Measurements from ENCODE around the gene TMPRSS11E.
"Not testable (repeated sequence)": the region's sequence is repeated elsewhere in the genome, so short reads cannot be mapped to it uniquely, and the experiment has no call there.

TMPRSS11E gene

GRCh38 chr4:68447201-68447600, at the start of gene TMPRSS11E:
Gene TMPRSS11E (plus strand): TSS chr4:68447463. CDS start chr4:68447513, 50 bp downstream.
- DNase-seq (ENCODE audit: low spot score) = no peak

DNA sequence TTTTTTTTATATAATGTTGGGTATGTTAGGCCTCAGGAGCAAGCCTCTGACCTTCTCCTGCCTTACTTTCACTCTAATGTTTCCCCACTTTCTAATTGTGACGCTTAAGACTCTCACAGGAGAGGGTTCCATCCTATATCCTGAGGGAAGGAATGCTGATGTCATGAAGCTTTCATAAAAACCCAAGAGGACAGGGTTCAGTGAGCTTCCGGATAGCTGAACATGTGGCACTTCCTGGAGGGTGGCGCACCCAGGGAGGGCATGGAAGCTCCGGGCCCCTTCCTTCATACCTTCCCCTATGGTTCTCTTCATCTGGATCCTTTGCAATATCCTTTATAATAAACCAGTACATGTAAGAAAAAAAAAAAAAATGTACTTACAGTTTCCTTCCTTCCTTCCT, 48.0 kb upstream of the TMPRSS11E start:
- no peak for DNase-seq (ENCODE audit: low spot score)

DNA sequence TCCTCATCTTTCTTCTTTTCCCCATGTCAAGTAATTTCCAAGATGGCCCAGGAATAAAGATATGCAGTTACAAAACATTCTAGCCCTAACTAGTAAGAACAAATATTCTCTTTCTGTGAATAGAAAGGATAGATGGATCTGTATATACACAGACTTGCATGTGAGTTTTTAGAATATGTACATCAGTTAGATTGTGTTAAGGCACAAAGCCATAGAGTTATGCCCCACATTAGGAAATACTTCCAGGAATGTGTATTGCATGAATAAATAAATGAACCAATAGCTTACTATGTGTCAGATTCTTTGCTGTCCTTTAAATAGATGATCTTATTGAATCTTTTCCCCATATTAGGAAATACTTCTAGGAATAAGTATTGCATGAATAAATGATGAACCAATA, 46.0 kb upstream of the TMPRSS11E start:
- no peak for DNase-seq (ENCODE audit: low spot score)

GRCh38 chr4:68404153-68404552, 43.1 kb upstream of the TMPRSS11E start:
- no peak for DNase-seq (ENCODE audit: low spot score)

DNA sequence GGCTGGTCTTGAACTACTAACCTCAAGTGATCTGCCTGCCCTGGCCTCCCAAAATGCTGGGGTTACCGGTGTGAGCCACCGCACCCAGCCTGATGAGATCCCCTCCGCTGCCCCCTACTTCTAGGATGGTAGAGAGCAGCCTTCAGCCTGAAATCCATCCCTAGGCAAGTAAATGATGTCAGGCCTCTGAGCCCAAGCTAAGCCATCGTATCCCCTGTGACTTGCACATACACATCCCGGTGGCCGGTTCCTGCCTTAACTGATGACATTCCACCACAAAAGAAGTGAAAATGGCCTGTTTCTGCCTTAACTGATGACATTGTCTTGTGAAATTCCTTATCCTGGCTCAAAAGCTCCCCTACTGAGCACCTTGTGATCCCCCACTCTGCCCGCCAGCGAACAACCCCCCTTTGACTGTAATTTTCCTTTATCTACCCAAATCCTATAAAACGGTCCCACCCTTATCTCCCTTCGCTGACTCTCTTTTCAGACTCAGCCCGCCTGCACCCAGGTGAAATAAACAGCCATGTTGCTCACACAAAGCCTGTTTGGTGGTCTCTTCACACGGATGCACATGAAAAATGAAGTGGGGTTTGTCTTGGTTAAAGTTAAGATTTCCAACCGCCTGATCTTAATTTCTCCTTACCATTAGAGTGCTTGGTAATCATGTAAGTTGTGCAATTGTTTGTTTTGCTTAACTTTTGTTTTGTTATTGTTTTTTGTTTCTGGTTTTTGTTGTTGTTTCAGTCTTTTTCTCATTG, 41.4 kb upstream of the TMPRSS11E start:
- DNase-seq (ENCODE audit: low spot score) = not testable (repeated sequence)

DNA sequence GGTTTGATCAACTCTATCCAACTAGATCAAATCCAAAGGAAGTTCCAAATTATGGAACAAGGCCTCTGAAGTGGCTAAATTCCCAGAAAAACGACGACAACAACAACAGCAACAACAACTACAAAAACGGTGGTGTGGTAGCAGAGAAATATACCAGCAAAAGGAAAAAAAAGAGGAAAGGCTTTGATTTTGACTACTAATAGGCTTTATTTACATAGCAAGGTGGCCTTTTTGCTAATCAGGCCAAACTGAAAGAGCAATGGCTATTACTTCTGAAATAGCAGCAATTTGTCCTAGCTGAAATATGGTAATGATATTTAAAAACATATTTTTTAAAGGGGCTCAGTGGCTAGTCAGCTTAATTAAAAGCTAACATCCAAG, 40.8 kb upstream of the TMPRSS11E start:
- DNase-seq (ENCODE audit: low spot score) = no peak

GRCh38 chr4:68407015-68407867, 40.0 kb upstream of the TMPRSS11E start:
- DNase-seq (ENCODE audit: low spot score) = not testable (repeated sequence)

DNA sequence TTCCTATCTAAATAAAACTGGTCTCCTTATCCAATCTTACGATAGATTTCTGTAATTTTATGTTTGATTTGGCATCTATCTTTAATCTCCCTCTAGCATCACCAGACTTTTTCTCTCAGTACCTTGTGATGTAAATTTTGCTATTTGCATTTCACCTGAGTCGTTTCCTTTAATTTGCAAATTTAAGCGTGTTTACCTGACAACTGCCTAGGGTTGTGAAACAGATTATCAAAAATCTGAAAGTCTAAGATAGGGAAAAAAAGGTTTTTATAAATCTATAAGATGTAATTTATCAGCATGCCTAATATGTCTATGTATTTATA, 39.4 kb upstream of the TMPRSS11E start:
- no peak for DNase-seq (ENCODE audit: low spot score)

- no peak for DNase-seq (ENCODE audit: low spot score)
These were observed 37.1 kb upstream of the TMPRSS11E start for GRCh38 chr4:68410149-68410548.

GRCh38 chr4:68410643-68411042, 36.6 kb upstream of the TMPRSS11E start:
- no peak for DNase-seq (ENCODE audit: low spot score)

- DNase-seq (ENCODE audit: low spot score) = not testable (repeated sequence)
These were observed 35.2 kb upstream of the TMPRSS11E start for GRCh38 chr4:68412031-68412430.

DNA sequence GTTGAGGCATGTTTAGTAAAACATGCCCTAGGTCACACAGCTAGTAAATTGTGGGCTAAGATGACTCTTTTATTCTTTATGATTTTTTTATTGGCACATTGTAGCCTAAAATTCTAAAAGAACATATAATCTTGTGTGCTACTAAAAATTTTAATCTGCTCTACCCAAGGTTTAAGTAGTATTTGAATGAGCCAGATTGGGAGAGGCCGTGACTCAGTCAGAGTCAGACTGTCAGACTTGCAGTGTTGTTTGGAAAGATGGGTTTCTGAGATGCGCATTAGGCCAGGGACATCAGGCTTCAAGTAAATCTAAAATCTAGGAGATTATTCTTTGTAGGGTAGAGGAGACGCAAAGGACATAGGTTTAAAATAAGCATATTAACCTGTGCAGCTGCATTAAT, 30.7 kb upstream of the TMPRSS11E start:
- DNase-seq (ENCODE audit: low spot score) = no peak

- DNase-seq (ENCODE audit: low spot score) = no peak
These were observed 20.7 kb upstream of the TMPRSS11E start for GRCh38 chr4:68426516-68426915.

GRCh38 chr4:68430337-68430736, 16.9 kb upstream of the TMPRSS11E start:
- DNase-seq (ENCODE audit: low spot score) = no peak

DNA sequence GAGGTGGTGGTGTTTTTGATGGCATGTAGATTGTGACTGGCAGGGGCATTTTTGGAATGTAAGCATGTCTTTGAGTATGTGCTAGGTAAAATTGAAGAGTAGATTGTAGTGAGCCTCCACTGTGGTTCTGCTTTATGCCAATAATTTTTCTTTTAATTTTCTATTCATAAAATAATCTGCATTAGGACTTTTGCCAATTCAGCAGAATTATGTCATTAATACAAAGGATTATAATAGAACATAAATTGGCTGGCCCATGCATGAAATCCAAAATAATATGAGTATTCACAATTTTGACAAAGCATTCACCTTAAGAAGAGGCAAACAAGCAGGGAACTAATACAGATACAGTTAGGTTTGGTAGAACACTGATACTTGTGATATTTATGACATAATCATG, 14.9 kb upstream of the TMPRSS11E start:
- DNase-seq (ENCODE audit: low spot score) = no peak

DNA sequence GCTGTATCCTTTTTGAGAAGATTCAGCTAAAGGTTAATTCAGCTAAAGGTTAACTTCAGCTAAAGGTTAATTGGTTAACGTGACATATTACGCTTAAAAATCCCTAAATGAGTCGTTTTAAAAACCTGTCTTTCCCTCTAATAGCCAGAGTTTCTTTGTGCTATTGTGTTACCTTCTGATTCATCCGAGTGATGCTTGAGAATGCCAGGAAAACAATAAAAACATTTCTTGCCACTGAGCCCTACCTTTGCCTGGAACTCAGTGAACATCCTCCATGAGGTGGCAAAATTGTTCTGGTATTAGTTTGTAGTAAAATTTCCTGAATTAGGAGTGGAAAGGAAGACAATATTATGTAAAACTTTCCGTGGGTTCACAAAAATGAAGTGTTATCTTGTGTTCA, 13.7 kb upstream of the TMPRSS11E start:
- DNase-seq (ENCODE audit: low spot score) = no peak

DNA sequence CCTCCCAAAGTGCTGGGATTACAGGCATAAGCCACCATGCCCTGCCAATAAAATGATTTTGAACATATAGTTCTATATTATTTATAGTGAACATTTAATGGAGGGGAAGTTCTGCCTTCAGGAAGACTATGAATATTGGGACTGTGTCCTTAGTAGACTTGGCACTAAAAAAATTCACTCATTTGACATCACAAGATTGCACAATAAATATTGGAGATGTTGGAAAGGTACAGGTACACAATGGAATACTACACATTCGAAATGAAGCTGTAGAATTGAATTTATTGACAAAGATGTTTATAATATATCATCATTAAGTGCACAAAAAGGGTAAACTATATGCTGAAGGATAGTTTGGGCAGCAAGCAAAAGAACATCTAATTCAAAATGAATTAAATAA, 13.0 kb upstream of the TMPRSS11E start:
- no peak for DNase-seq (ENCODE audit: low spot score)

DNA sequence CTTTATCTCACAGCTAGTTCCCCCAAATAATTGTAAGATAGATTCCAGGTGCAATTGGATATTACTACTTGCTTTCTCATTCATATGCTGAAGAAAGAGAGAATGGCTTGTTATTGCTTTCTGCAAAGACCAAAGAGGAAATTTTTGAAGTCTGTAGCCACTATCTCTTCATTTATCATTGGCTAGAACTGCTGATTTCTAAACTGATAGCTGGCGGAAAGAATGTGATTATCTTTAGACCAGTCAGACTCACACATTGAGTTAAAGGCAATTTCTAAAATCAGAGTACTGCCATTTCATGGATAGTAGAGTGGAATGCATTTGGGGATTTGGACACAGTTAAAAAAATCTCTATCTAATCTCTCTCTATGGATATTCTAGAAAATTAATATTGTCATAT, 12.4 kb upstream of the TMPRSS11E start:
- DNase-seq (ENCODE audit: low spot score) = no peak

DNA sequence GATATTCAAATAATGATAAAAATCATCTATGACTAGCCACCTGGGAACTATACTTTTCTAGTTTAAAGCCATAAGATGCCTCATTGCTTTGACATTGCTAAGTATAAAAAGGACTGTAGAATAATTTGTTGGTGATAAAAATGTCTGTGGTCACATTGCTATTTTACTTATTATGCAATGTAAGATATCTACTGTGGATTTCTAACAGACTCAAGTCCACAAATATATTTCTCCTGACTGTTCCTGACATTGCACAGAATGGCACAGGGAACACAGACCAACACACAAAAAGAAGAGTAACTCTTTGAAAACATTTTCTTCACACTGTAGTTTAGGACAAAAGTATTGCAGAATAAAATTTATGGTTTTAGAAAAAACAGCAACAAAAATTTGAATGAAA, 2.2 kb upstream of the TMPRSS11E start:
- DNase-seq (ENCODE audit: low spot score) = no peak

- no peak for DNase-seq (ENCODE audit: low spot score)
These were observed 4.3 kb downstream of the TMPRSS11E start for GRCh38 chr4:68451246-68452211.

DNA sequence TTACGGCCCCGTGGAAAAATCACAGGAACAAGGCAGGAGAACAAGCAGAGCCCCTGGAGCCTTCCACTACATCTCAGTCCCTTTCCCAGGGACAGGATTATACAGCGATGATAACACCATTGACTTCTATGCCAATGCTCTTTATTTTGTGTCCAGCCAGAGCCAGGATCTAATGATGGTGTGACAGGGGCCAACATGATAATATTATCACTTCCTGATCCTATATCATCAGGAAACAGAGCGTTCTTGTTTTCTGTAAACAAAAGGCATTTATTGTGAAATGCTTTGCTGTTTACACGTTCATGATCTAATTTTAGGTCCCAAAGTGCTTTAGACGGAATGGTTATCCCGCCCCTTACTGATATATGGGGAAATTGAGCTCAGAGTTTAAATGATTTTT, 12.8 kb downstream of the TMPRSS11E start:
- no peak for DNase-seq (ENCODE audit: low spot score)

- no peak for DNase-seq (ENCODE audit: low spot score)
These were observed 14.5 kb downstream of the TMPRSS11E start for GRCh38 chr4:68461790-68462189.

Data from CD4-positive, alpha-beta T cell treated with Interleukin-15 for 4 hours (primary cell).